Right cardiac atrium (tissue), 5 donors: ENCODE data around the gene METTL25. TPM values are rescaled to one million over a fixed set of nuclear protein-coding genes. Genes with fewer than 3 reads are reported as not detected.

Experiments
- ATAC-seq, 2 donors: fragments of 200-7000 bp; cut with Tn5 transposase; one replicate each; pipeline versions ENCODE4 v1.8.0 to v1.9.1; 2020; ENCODE audit warnings: moderate library complexity in 2 of 2, mild to moderate bottlenecking in 1 of 2
- DNase-seq, 3 donors: peaks; one replicate each; pipeline ENCODE4 v3.0.0-alpha.2; 2020
- H3K27ac ChIP-seq: one replicate; pipeline ENCODE4 v1.5.1; 2013; ENCODE audit warnings: mild to moderate bottlenecking, low read length, control low read depth, moderate library complexity
- H3K27me3 ChIP-seq: one replicate; pipeline ENCODE4 v1.6.1; 2013; ENCODE audit not compliant: control insufficient read depth, insufficient read depth
- H3K4me1 ChIP-seq: one replicate; pipeline ENCODE4 v1.6.1; 2013; ENCODE audit warnings: low read length; ENCODE audit not compliant: control insufficient read depth, insufficient read depth
- H3K4me3 ChIP-seq: one replicate; pipeline ENCODE4 v1.5.1; 2013; ENCODE audit warnings: low read length, control low read depth
- H3K9me3 ChIP-seq: one replicate; pipeline ENCODE4 v1.6.1; 2013; ENCODE audit warnings: low read length; ENCODE audit not compliant: control insufficient read depth
- WGBS: extraction: QIAGEN DNeasy Blood & Tissue Kit; methylation state at CpG from one replicate; pipeline ENCODE4 v1.1.7; 2013; 5-methylcytosine and 5-hydroxymethylcytosine counted together
- intact Hi-C, 4 donors: fragments of 100-400 bp; cut with DNase I; formaldehyde crosslinking; loops; one replicate each; pipeline versions ENCODE4 v1.11.0 to v1.14.0; 2022 to 2023
- polyA plus RNA-seq: library from polyadenylated mRNA; stranded (reverse); fragments of 200-250 nt; gene quantifications from one replicate; pipeline ENCODE4 v1.2.3, GENCODE V29; 2013
- total RNA-seq, 4 donors: library from RNA; stranded (reverse); fragmentation: NEBNext Ultra II Directional; extraction: Animal tissue kit (Norgen Biotek cat#: 25700); gene quantifications; one replicate each; pipeline ENCODE4 v1.2.1, GENCODE V29; 2021
- donor health status: healthy with polysubstance abuse.
- donor health status: DM: no; HTN: yes; CAD: no.
- donor health status: DM: no; HTN: no; CAD: no.
- donor health status: DM: no; HTN: yes; CAD: no; lungs with severe emphysema.
- donor health status: DM: yes; HTN: yes; CAD: no.

Gene METTL25
- total and polyA plus RNA-seq, 5 donors: 4.1 to 20.5 (median 19.4) TPM

DNA sequence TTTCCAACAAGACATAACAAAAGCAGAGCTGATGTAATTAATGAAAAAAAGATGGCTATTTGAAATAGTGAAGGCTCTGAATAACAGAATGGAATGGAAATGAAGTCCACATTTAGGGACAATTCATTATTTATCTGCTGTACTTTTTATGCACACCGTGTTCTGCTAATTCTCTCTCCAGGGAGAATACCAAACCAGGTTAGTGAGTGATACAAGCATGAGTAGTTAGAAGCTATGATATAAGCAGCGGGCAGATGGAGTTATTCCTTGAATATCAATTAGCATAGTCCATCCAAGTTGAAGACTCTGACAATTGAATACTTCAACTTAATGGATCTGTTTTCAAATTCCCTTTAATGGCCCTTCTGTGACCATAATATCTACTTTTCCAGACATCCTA, 166.3 kb downstream of the METTL25 start:
- ATAC-seq: no peak
- Histone ChIP-seq H3K27ac (no peak overlapping the region), H3K4me3 (no peak overlapping the region), H3K9me3 (no peaks in the 10 kb centered on the region), H3K4me1 (no peaks in the 10 kb centered on the region), H3K27me3 (no peaks in the 10 kb centered on the region)
- intact Hi-C loops: no loop called here
- WGBS: 66% methylated on average over 2 of the region's 2 CpGs
- DNase-seq: no peak

DNA sequence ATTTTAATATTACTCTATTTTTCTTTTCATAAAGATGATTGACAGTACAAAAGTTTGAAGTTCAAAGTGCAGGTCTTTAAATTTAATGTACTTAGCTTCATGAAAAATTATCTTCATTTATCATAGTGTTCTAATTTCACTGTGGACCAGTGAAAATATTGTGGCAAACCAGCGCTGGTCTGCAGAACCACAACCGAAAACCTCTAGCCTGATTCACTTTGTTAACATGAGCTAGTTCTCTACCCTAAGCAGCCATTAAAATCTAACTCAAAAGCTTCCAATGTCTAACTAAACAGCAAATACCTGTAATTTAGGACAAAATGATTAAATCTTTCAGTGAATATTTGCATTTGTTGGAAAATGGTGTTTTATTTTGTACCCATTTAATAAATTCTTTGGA, 167.3 kb downstream of the METTL25 start:
- no peak for DNase-seq
- Histone ChIP-seq H3K9me3 (no peaks in the 10 kb centered on the region), H3K4me1 (no peaks in the 10 kb centered on the region), H3K4me3 (no peak overlapping the region), H3K27ac (no peak overlapping the region), H3K27me3 (no peaks in the 10 kb centered on the region)
- WGBS: 93% methylated on average over 2 of the region's 2 CpGs
- intact Hi-C loops: no loop called here
- ATAC-seq: no peak

DNA sequence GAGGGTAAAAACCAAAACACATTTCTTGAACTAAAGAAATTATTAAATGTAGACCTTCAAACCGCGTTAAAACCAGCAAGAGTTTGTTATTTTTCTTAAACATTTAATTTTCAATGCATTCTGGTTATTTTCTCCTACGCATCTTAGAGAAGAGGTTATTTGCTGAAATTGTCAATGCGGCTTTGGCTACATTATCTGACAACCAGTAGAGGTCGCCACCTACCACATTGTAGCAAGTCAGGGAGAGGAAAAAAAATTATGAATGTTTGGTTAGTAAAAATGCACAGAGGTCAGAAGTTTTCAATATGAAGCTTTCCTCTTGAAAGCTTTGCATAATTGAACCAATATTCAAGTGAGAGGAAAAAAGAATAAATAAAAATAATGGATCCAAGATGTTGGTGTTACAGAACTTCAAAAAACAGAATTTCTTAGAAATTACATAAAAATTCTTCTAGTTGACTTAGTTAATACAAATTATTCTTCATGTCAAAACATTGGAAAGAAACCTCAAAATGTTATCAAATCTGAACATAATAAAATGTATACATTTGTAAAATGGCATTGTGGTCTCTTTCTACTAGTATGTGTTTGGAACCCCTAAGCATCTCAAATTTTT, 168.9 kb downstream of the METTL25 start:
- no peak overlapping the region for H3K27ac ChIP-seq
- 9% methylated on average over 5 of the region's 5 CpGs for WGBS
- H3K4me1 ChIP-seq: no peaks in the 10 kb centered on the region
- intact Hi-C loops: no loop called here
- DNase-seq (no peak), ATAC-seq (no peak)
- no peaks in the 10 kb centered on the region for H3K9me3 ChIP-seq
- H3K27me3 ChIP-seq: no peaks in the 10 kb centered on the region
- H3K4me3 ChIP-seq: no peak overlapping the region

Other genes starting within 250 kb of the METTL25 start
- gene CCDC59, start 142 bp upstream of the METTL25 start, total RNA-seq: 10 to 100 TPM; 24.2 to 34.1 (median 29.8) TPM
- gene CCDC59, start 142 bp upstream of the METTL25 start, polyA plus RNA-seq: 45.1 TPM